Subcutaneous adipose tissue (tissue), 4 donors: Measurements from ENCODE around the gene SLC7A10. TPM values are rescaled to one million over a fixed set of nuclear protein-coding genes. Genes with fewer than 3 reads are reported as not detected.

ENCODE experiments used
- total RNA-seq, 4 donors: library from RNA; depleted of rRNA; stranded (reverse); fragments of >200 nt; gene quantifications; one replicate each; pipeline ENCODE4 v1.1.0, GENCODE V29; 2016
- TF ChIP-seq, protein P1 (sequence below): fragments of 450-650 bp; IDR thresholded peaks from one replicate; pipeline ENCODE4 v1.5.1; 2016; ENCODE audit warnings: low read depth, mild to moderate bottlenecking, control low read depth, antibody characterized with exemption, moderate library complexity

SLC7A10 gene
- total RNA-seq, 4 donors from 2014 or later: 1.5 to 130 (median 13.0) TPM

DNA sequence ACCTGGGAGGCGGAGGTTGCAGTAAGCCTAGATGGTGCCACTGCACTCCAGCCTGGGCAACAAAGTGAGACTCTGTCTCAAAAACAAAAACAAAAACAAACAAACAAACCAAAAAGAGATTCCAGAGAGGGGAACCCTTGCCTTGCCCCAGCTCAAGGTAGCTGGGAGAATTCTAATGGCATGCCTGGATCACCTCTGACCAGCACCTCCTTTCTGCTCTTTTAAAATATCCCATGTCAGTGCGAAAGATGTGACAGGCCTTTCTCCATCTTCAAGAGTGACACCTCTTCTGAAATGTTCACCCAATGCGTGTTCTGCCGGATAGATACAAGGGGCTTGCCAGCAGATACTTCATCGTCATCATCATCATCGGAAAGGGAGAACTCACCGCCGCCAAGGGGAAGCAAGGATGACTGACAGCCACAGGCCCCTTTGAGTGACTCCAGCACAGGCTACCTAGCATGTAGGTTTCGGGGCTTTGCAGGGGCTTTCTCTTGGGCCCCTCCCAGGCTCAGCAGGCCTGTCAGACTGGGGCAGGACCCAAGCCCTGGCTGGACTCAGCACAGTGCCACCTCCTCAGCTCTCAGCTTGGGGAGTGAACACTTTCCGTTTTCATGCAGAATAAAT lies 50.4 kb downstream of the SLC7A10 start:
- TF ChIP-seq, protein P1, sequence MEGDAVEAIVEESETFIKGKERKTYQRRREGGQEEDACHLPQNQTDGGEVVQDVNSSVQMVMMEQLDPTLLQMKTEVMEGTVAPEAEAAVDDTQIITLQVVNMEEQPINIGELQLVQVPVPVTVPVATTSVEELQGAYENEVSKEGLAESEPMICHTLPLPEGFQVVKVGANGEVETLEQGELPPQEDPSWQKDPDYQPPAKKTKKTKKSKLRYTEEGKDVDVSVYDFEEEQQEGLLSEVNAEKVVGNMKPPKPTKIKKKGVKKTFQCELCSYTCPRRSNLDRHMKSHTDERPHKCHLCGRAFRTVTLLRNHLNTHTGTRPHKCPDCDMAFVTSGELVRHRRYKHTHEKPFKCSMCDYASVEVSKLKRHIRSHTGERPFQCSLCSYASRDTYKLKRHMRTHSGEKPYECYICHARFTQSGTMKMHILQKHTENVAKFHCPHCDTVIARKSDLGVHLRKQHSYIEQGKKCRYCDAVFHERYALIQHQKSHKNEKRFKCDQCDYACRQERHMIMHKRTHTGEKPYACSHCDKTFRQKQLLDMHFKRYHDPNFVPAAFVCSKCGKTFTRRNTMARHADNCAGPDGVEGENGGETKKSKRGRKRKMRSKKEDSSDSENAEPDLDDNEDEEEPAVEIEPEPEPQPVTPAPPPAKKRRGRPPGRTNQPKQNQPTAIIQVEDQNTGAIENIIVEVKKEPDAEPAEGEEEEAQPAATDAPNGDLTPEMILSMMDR: no peak

DNA sequence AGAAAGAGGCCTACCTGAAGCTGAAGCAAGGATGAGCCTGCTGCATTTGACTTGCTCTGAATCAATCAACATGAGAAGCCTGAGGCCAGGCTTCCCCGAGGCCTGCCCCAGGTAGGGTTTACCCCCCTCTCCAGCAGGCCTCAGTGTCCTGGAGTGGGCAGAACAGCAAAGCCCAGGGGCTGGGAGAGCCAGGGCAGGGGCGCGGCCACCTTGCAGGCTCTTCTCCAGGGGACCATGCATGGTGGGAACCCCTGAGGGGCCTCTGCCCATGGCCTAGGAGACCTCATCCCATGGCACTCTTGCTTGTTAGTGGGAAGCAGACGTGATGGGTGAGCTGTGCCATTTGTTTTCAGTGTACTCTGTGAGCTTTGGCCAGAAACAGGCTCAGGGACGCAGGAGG lies 51.5 kb downstream of the SLC7A10 start:
- TF ChIP-seq, protein P1: no peak

DNA sequence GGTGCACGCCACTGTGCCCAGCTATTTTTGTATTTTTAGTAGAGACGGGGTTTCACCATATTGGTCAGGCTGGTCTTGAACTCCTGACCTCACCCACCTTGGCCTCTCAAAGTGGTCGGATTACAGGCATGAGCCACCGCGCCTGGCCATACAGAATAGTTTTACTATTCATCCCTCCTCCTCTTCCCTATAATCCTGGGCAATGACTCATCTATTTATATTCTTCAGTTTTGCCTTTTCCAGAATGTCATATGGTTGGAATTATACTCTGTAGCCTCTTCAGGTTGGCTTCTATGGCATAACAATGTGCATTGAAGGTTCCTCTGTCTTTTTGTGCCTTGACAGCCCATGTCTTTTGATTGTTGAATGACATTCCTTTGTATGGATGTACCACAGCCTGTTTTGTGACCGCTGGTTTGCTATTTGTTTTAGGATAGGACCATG lies 53.7 kb downstream of the SLC7A10 start:
- TF ChIP-seq, protein P1: no peak

DNA sequence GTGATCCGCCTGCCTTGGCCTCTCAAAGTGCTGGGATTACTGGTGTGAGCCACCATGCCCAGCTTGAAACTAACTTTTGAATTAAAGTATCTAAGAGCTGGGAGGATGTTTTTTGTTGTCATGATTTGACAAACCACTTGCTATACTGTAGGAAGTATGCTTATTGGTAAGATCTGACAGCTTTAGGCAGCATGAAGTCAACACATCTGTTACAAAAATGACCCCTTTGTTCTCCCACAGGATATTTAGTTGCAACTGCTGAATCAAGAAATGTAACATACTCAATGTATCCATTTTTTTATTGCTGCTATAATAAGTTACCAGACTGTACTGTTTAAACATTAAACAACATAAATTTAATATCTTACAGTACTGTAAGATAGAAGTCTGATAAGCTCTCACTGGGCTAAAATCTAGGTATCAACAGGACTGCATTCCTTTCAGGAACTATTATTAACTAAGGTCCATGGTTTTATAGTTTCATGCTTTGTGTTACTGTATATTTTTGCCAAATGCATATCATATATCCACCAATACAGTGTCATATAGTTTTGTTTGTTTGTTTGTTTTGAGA lies 54.3 kb downstream of the SLC7A10 start:
- TF ChIP-seq, protein P1: no peak

DNA sequence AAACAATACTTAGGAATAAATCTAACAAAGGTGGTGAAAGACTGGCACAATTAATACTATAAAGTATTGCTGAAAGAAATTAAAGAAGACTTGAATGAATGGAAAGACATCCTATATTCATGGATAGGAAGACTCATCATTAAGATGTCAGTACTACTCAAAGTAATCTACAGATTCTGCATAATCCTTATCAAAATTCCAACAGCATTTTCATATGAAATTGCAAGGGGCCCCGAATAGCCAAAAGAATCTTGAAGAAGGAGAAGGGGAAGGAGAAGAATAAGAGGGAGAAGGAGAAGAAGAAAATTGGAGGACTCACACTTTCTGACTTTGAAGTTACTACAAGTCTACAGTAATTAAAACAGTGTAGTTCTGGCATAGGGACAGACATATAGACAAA lies 57.1 kb downstream of the SLC7A10 start:
- TF ChIP-seq, protein P1: no peak

DNA sequence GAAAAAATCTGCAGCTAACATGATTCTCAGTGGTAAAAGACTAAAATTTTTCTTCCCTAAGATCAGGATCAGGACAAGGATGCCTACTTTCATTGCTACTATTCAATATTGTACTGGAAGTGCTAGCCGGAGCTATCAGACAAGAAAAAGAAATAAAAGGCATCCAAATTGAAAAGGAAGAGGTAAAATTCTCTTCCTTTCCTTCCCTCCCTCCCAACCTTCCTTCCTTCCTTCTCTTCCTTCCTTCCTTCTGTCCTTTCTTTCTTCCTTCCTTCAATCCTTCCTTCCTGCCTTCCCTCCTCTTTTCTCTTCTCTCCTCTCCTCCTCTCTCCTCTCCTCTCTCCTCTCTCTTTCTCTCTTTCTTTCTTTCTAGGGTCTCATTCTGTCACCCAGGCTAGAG lies 58.2 kb downstream of the SLC7A10 start:
- TF ChIP-seq, protein P1: no peak

DNA sequence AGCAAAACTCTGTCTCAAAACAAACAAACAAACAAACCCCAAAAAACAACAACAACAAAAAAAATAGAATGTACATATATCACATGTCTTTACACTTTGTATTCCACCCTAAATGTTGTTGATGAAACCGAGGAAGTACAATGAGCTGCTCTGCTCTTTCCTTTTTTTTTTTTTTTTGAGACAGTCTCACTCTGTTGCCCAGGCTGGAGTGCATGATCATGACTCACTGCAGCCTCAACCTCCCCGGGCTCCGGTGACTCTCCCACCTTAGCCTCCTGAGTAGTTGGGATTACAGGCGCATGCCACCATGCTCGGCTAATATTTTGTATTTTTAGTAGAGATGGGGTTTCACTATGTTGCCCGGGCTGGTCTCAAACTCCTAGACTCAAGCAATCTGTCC lies 62.2 kb downstream of the SLC7A10 start:
- TF ChIP-seq, protein P1: no peak
